K562 (cell line): ENCODE data around the gene GAMT. TPM values are rescaled to one million over a fixed set of nuclear protein-coding genes. Genes with fewer than 3 reads are reported as not detected.
"Not testable (repeated sequence)": the region's sequence is repeated elsewhere in the genome, so short reads cannot be mapped to it uniquely, and the experiment has no call there.

ENCODE experiments used
- ATAC-seq: fragments of 200-7000 bp; cut with Tn5 transposase; 3 replicates; pipeline ENCODE4 v1.9.1; 2020; ENCODE audit warnings: moderate library complexity
- BruUV-seq: library from RNA; stranded (reverse); fragments of 400-500 nt; replicated peaks from 2 replicates; lab custom pipeline; 2021; lab: Mats Ljungman, UMichigan
- CTCF ChIA-PET: fragments of 300-600 bp; formaldehyde crosslinking; extraction: SDS; loops from one replicate; lab custom pipeline; 2021; ENCODE audit warnings: low intra/inter-chr PET ratio; lab: Yijun Ruan, JAX
- POLR2A ChIA-PET: fragments of 300-600, 350-650 bp; sonication (Branson Sonifier 250); formaldehyde crosslinking; extraction: SDS; loops from one replicate; lab custom pipeline; 2021; ENCODE audit warnings: antibody characterized with exemption, inconsistent platforms; lab: Yijun Ruan, JAX
- DNase-seq, 4 experiments: peaks; one replicate each; pipeline versions ENCODE4 v3.0.0 to v3.0.0-alpha.2; 2011 to 2018; ENCODE audit warnings: low spot score in 3 of 4, mixed read lengths in 3 of 4; ENCODE audit errors: extremely low read depth in 1 of 4
- FAIRE-seq: peaks from 2 replicates; lab custom pipeline; 2011; peaks lifted over from hg19 to GRCh38; lab: Jason Lieb, UNC
- H2AFZ ChIP-seq: 2 replicates; pipeline ENCODE4 v1.6.0; 2011; ENCODE audit warnings: low read depth, low read length, control low read depth, inconsistent platforms
- H3K27ac ChIP-seq: fragments of 200-600 bp; 3 replicates; pipeline ENCODE4 v1.8.0; 2011; ENCODE audit warnings: low read depth, mild to moderate bottlenecking, control low read depth, inconsistent platforms, low read length, moderate library complexity, mixed read lengths; ENCODE audit errors: extremely low read depth
- H3K27me3 ChIP-seq, 2 experiments: fragments of 300-600 bp in 1 of 2; 2 replicates in 1 of 2; 3 replicates in 1 of 2; pipeline versions ENCODE4 v1.6.0 to v1.8.0; 2011; ENCODE audit warnings: inconsistent platforms in 2 of 2, low read length in 2 of 2, mild to moderate bottlenecking in 1 of 2, mixed read lengths in 1 of 2, moderate library complexity in 1 of 2; ENCODE audit not compliant: control insufficient read depth in 2 of 2, insufficient read depth in 2 of 2
- H3K36me3 ChIP-seq: fragments of 300-600 bp; 3 replicates; pipeline ENCODE4 v1.8.0; 2011; ENCODE audit warnings: mild to moderate bottlenecking, low read length, inconsistent platforms; ENCODE audit not compliant: control insufficient read depth, insufficient read depth
- H3K4me1 ChIP-seq, 2 experiments: fragments of 200-600 bp in 1 of 2; replicated peaks in 1 of 2; 2 replicates in 1 of 2; 3 replicates in 1 of 2; pipeline versions ENCODE4 v1.5.1 to v1.8.0; 2011; ENCODE audit warnings: inconsistent platforms in 2 of 2, low read length in 2 of 2, mild to moderate bottlenecking in 1 of 2, mixed read lengths in 1 of 2, moderate library complexity in 1 of 2; ENCODE audit not compliant: control insufficient read depth in 2 of 2, insufficient read depth in 2 of 2
- H3K4me2 ChIP-seq: 2 replicates; pipeline ENCODE4 v1.6.1; 2011; ENCODE audit warnings: low read length, control low read depth, inconsistent platforms, mixed read lengths; ENCODE audit not compliant: insufficient read depth
- H3K4me3 ChIP-seq: fragments of 200-600 bp; sonication (generic), shearing (Covaris generic); 2 replicates; pipeline ENCODE4 v1.5.1; 2016; ENCODE audit warnings: control low read depth, inconsistent platforms
- H3K79me2 ChIP-seq: fragments of 200-600 bp; 3 replicates; pipeline ENCODE4 v1.8.0; 2011; ENCODE audit warnings: low read length, inconsistent platforms; ENCODE audit not compliant: control insufficient read depth, insufficient read depth
- H3K9ac ChIP-seq, 2 experiments: 2 replicates each; pipeline versions ENCODE4 v1.6.0 to v1.6.1; 2011; ENCODE audit warnings: low read depth in 2 of 2, low read length in 2 of 2, control low read depth in 1 of 2, inconsistent platforms in 1 of 2, mild to moderate bottlenecking in 1 of 2, mixed read lengths in 1 of 2; ENCODE audit not compliant: insufficient read depth in 1 of 2
- H3K9me1 ChIP-seq: one replicate; pipeline ENCODE4 v1.6.0; 2011; ENCODE audit warnings: inconsistent platforms, mild to moderate bottlenecking, low read length, moderate library complexity; ENCODE audit not compliant: control insufficient read depth, insufficient read depth
- H3K9me3 ChIP-seq: replicated peaks from 2 replicates; pipeline ENCODE4 v1.5.1; 2011; ENCODE audit warnings: low read depth, low read length, inconsistent platforms; ENCODE audit not compliant: control insufficient read depth, insufficient read depth
- H4K20me1 ChIP-seq: replicated peaks from 2 replicates; pipeline ENCODE4 v1.6.1; 2011; ENCODE audit warnings: low read length, inconsistent platforms, mixed read lengths; ENCODE audit not compliant: control insufficient read depth, insufficient read depth
- POLR2G ChIP-seq: fragments of 200-400 bp; formaldehyde crosslinking; IDR thresholded peaks from 2 replicates; pipeline ENCODE4 v1.6.1; 2017; ENCODE audit warnings: low read depth, mild to moderate bottlenecking, antibody characterized with exemption, low read length, moderate library complexity
- RBFOX2 ChIP-seq: fragments of 200-400 bp; formaldehyde crosslinking; IDR thresholded peaks from 2 replicates; pipeline ENCODE4 v1.6.1; 2017; ENCODE audit warnings: low read depth, mild to moderate bottlenecking, low read length, moderate library complexity
- RBM22 ChIP-seq: fragments of 200-400 bp; formaldehyde crosslinking; IDR thresholded peaks from 2 replicates; pipeline ENCODE4 v1.6.1; 2018; ENCODE audit warnings: low read length, low read depth; ENCODE audit not compliant: poor library complexity, severe bottlenecking
- WGBS: fragments of 100-300 bp; shearing (Covaris generic); methylation state at CpG from one replicate; pipeline ENCODE4 v1.1.6; 2016; ENCODE audit warnings: low coverage, mixed read lengths; ENCODE audit not compliant: insufficient coverage; ENCODE audit errors: missing lambda C conversion rate; 5-methylcytosine and 5-hydroxymethylcytosine counted together
- in situ Hi-C: fragments of 300-500 bp; cut with MboI; formaldehyde crosslinking; loops from 4 replicates; pipeline ENCODE4 v1.15.0; 2018; ENCODE audit warnings: inconsistent platforms, mixed read lengths
- intact Hi-C: fragments of 100-400 bp; cut with micrococcal nuclease; formaldehyde crosslinking; loops from 2 replicates; pipeline ENCODE4 v1.14.2; 2022
- polyA plus RNA-seq, 8 experiments: library from polyadenylated mRNA; depleted of rRNA in 4 of 8; stranded (reverse) in 5 of 8; unstranded in 3 of 8; fragments of >200 nt; fragmentation: Nextera tagmentation in 2 of 8; fragmentation: Illumina TruSeq in 1 of 8; extraction: Ambion mirVana in 2 of 8; extraction: Trizol in 1 of 8; gene quantifications; 2 replicates each; pipeline versions ENCODE4 v1.2.1 to v1.2.3, GENCODE V29; 2011 to 2014; ENCODE audit warnings: inconsistent platforms in 1 of 8, missing spikeins in 1 of 8
- total RNA-seq, 7 experiments: library from RNA; depleted of rRNA in 6 of 7; stranded (reverse); fragments of >200 nt in 6 of 7; fragmentation: Illumina TruSeq in 2 of 7; extraction: Trizol in 2 of 7; gene quantifications; 2 replicates each; pipeline versions ENCODE4 v1.2.1 to v1.2.3, GENCODE V29; 2011 to 2021; ENCODE audit warnings: low replicate concordance in 1 of 7

The GAMT gene
- total and polyA plus RNA-seq, 9 of the 15 experiments (the other 6 are each of a cell fraction or from before 2014, with no cell fraction given): 1.3 to 35.3 (median 27.2) TPM

GRCh38 chr19:1420085-1420484 is 18.7 kb upstream of the GAMT start:
- intact Hi-C loops, DNase-seq, in situ Hi-C loops, H3K27ac ChIP-seq, H3K4me2 ChIP-seq, H3K9me3 ChIP-seq, H3K27me3 ChIP-seq, FAIRE-seq, H3K9ac ChIP-seq, BruUV-seq, H2AFZ ChIP-seq, H3K4me3 ChIP-seq, CTCF ChIA-PET, ATAC-seq: not testable (repeated sequence)
- TF ChIP-seq POLR2G (peak; percentile 60), RBM22 (peak; percentile 67)
- Histone ChIP-seq H3K36me3 (peaks cover 94% of the 10 kb centered on the region), H3K9me1 (peaks cover 22% of the 10 kb centered on the region), H3K79me2 (peaks cover 90% of the 10 kb centered on the region), H3K4me1 (peaks cover 17 to 60% of the 10 kb centered on the region in 2 experiments), H4K20me1 (peaks cover 53% of the 10 kb centered on the region)
- WGBS: 93% methylated on average over 3 of the region's 43 CpGs
- POLR2A ChIA-PET: interaction anchor here (0.6 kb wide), 1 partner anchor 50 kb away, joined by 3 read pairs; no protein-coding TSS in a partner anchor

- H2AFZ ChIP-seq: no peak overlapping the region
- ChIA-PET CTCF (no interaction called here), POLR2A (interaction anchor here (1.0 to 7.4 kb wide), 2 partner anchors 14 to 25 kb away, joined by 4 to 52 read pairs; no protein-coding TSS in a partner anchor)
- no peaks in the 10 kb centered on the region for H3K9me3 ChIP-seq
- no peak for ATAC-seq
- H3K79me2 ChIP-seq: peaks cover 89% of the 10 kb centered on the region
- H3K36me3 ChIP-seq: peaks cover 91% of the 10 kb centered on the region
- intact Hi-C loops: no loop called here
- no TSS peak for BruUV-seq
- no peak overlapping the region for H3K9ac ChIP-seq
- FAIRE-seq: no peak
- peaks cover 56% of the 10 kb centered on the region for H4K20me1 ChIP-seq
- no peak overlapping the region for H3K27ac ChIP-seq
- H3K4me2 ChIP-seq: no peak overlapping the region
- DNase-seq: no peak
- H3K9me1 ChIP-seq: peaks cover 22% of the 10 kb centered on the region
- in situ Hi-C loops: no loop called here
- H3K4me3 ChIP-seq: no peak overlapping the region
- WGBS: 94% methylated on average over 21 of the region's 21 CpGs
- TF ChIP-seq RBFOX2: no peak
- 0 out of 2 replicates have a peak, but pooled peaks have one; percentile 38 for TF ChIP-seq POLR2G
- no peaks in the 10 kb centered on the region for H3K27me3 ChIP-seq
- peaks cover 21 to 58% of the 10 kb centered on the region in 2 experiments for H3K4me1 ChIP-seq
These were observed 17.8 kb upstream of the GAMT start for GRCh38 chr19:1418951-1419738.
